Spleen (tissue), 11 donors: Measurements from ENCODE around the gene NAA40. TPM values are rescaled to one million over a fixed set of nuclear protein-coding genes. Genes with fewer than 3 reads are reported as not detected.
"Not testable (repeated sequence)": the region's sequence is repeated elsewhere in the genome, so short reads cannot be mapped to it uniquely, and the experiment has no call there.

Source experiments
- DNase-seq: peaks from one replicate; pipeline ENCODE4 v3.0.0-alpha.2; 2020
- H3K27ac ChIP-seq, 8 donors: fragments of 200-600 bp; sonication (generic) in 7 of 8; 1 replicate in 4 of 8; 2 replicates in 4 of 8; pipeline versions ENCODE4 v1.5.0 to v1.8.0; 2016 to 2021; ENCODE audit warnings: inconsistent platforms in 4 of 8, mild to moderate bottlenecking in 4 of 8, moderate library complexity in 1 of 8
- H3K27me3 ChIP-seq, 7 donors: fragments of 200-600 bp; sonication (generic) in 6 of 7; replicated peaks in 1 of 7; 1 replicate in 4 of 7; 2 replicates in 3 of 7; pipeline versions ENCODE4 v1.5.0 to v1.8.0; 2016 to 2021; ENCODE audit warnings: inconsistent platforms in 3 of 7, mild to moderate bottlenecking in 1 of 7
- H3K36me3 ChIP-seq, 6 donors: fragments of 200-600 bp; sonication (generic) in 5 of 6; 1 replicate in 4 of 6; 2 replicates in 2 of 6; pipeline versions ENCODE4 v1.5.0 to v1.8.0; 2016 to 2021; ENCODE audit warnings: inconsistent platforms in 2 of 6
- H3K4me1 ChIP-seq, 6 donors: fragments of 200-600 bp; sonication (generic) in 5 of 6; 1 replicate in 3 of 6; 2 replicates in 3 of 6; pipeline versions ENCODE4 v1.5.0 to v1.8.0; 2016 to 2021; ENCODE audit warnings: inconsistent platforms in 3 of 6
- H3K4me3 ChIP-seq, 8 donors: fragments of 200-600 bp; sonication (generic) in 7 of 8; 1 replicate in 4 of 8; 2 replicates in 4 of 8; pipeline versions ENCODE4 v1.5.0 to v1.8.0; 2016 to 2021; ENCODE audit warnings: inconsistent platforms in 4 of 8, mild to moderate bottlenecking in 4 of 8, moderate library complexity in 2 of 8
- H3K9me3 ChIP-seq, 8 donors: fragments of 200-600 bp; sonication (generic) in 7 of 8; 1 replicate in 4 of 8; 2 replicates in 4 of 8; pipeline versions ENCODE4 v1.5.0 to v1.8.0; 2016 to 2021; ENCODE audit warnings: inconsistent platforms in 4 of 8
- CTCF ChIP-seq, 11 experiments: fragments of 200-600 bp in 7 of 11; fragments of 450-650 bp in 4 of 11; sonication (generic) in 4 of 11; IDR thresholded peaks in 8 of 11; conservative IDR thresholded peaks in 3 of 11; 1 replicate in 7 of 11; 2 replicates in 4 of 11; pipeline versions ENCODE4 v1.4.0 to v1.8.0; 2016 to 2021; ENCODE audit warnings: antibody characterized with exemption in 11 of 11, inconsistent platforms in 4 of 11, mild to moderate bottlenecking in 1 of 11
- POLR2A ChIP-seq, 3 donors: fragments of 450-650 bp; IDR thresholded peaks; one replicate each; pipeline ENCODE4 v1.5.1; 2017; ENCODE audit warnings: antibody characterized with exemption in 3 of 3, mild to moderate bottlenecking in 1 of 3
- POLR2AphosphoS5 ChIP-seq, 3 donors: sonication (generic); formaldehyde crosslinking; IDR thresholded peaks; one replicate each; pipeline ENCODE4 v1.5.1; 2017; ENCODE audit warnings: antibody characterized with exemption in 3 of 3
- WGBS, 5 donors: extraction: QIAGEN DNeasy Blood & Tissue Kit in 3 of 5; methylation state at CpG; one replicate each; pipeline versions ENCODE4 v1.1.5 to v1.1.7; 2013 to 2018; 5-methylcytosine and 5-hydroxymethylcytosine counted together
- intact Hi-C: fragments of 100-400 bp; cut with DNase I; formaldehyde crosslinking; loops from one replicate; pipeline ENCODE4 v1.15.0; 2023; ENCODE audit warnings: low total_unique reads
- polyA plus RNA-seq, 3 donors: library from polyadenylated mRNA; stranded (reverse); fragments of 200-250 nt; gene quantifications; one replicate each; pipeline ENCODE4 v1.2.1, GENCODE V29; 2013
- total RNA-seq, 7 donors: library from RNA; depleted of rRNA in 3 of 7; stranded (reverse); fragments of >200 nt in 3 of 7; fragmentation: NEBNext Ultra II Directional in 4 of 7; extraction: Animal tissue kit (Norgen Biotek cat#: 25700) in 4 of 7; gene quantifications; one replicate each; pipeline versions ENCODE4 v1.1.0 to v1.2.1, GENCODE V29; 2016 to 2021
- donor health status: healthy with polysubstance abuse.
- donor health status: DM: no; HTN: no; CAD: no; lungs with moderate emphysema.
- donor health status: DM: no; HTN: no; CAD: no.
- donor health status: Bipolar disorder and iron deficiency.
- donor health status: healthy.
- donor health status: DM: no; HTN: no; CAD: no.
- donor health status: DM: yes; HTN: yes; CAD: no.

Gene NAA40
- total and polyA plus RNA-seq, 10 donors: 12.1 to 45.4 (median 30.2) TPM

GRCh38 chr11:63952570-63952969, 13.8 kb downstream of the NAA40 start:
- intact Hi-C loops: no loop called here
- H3K4me1 ChIP-seq: peaks cover 0 to 27% (median 14%) of the 10 kb centered on the region in 6 donors
- TF ChIP-seq POLR2A (IDR thresholded peaks at IDR 0.05): no peak
- TF ChIP-seq POLR2AphosphoS5 (IDR thresholded peaks at IDR 0.05): no peak
- no peak for TF ChIP-seq CTCF (IDR thresholded peaks at IDR 0.05 in 8 of 11, conservative IDR thresholded peaks at IDR 0.05 in 3 of 11)
- H3K36me3 ChIP-seq: peaks cover 0 to 93% (median 39%) of the 10 kb centered on the region in 6 donors
- 95 to 98% (median 98%) methylated on average over 4 of the region's 4 CpGs for WGBS, 5 donors
- no peak for DNase-seq
- H3K9me3 ChIP-seq: no peaks in the 10 kb centered on the region
- no peaks in the 10 kb centered on the region for H3K27me3 ChIP-seq
- H3K4me3 ChIP-seq: peak overlapping the region in 1 of 8 donors; percentile 9
- peak overlapping the region in 5 of 8 donors; percentile 28 to 83 (median 69) for H3K27ac ChIP-seq

DNA sequence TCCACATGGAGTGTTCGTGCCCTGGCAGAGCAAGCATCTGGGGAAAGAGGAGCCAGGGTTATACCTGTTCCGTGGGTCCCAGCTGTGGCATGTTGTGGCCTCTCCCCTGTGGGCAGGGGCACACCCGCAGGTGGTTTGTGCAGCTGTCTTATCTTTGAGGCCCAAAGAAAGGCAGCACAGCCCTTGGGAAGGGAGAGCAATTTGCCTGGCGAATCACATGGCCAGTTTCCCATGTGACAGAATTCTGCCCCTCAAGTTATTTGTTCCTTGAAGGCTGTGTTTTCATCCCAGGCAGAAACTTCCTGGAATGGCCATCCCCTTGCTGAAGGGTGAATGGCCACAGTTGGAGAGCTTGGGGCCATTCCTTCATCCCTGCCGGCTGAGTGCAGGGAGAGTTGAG, 19.2 kb downstream of the NAA40 start:
- DNase-seq: no peak
- Histone ChIP-seq H3K4me3 (no peak overlapping the region), H3K27ac (no peak overlapping the region), H3K4me1 (peaks cover 0 to 17% (median 13%) of the 10 kb centered on the region in 6 donors), H3K36me3 (peaks cover 0 to 53% (median 33%) of the 10 kb centered on the region in 6 donors), H3K27me3 (no peaks in the 10 kb centered on the region), H3K9me3 (no peaks in the 10 kb centered on the region)
- 88 to 98% (median 92%) methylated on average over 5 of the region's 5 CpGs for WGBS, 5 donors
- intact Hi-C loops: no loop called here
- no peak for TF ChIP-seq POLR2AphosphoS5 (IDR thresholded peaks at IDR 0.05)
- TF ChIP-seq CTCF (IDR thresholded peaks at IDR 0.05 in 8 of 11, conservative IDR thresholded peaks at IDR 0.05 in 3 of 11): no peak
- TF ChIP-seq POLR2A (IDR thresholded peaks at IDR 0.05): no peak

GRCh38 chr11:63961608-63962412, 23.0 kb downstream of the NAA40 start:
- WGBS, 5 donors: 55 to 67% (median 63%) methylated on average over 14 to 19 of the region's 19 CpGs
- TF ChIP-seq POLR2AphosphoS5 (IDR thresholded peaks at IDR 0.05) (peak; percentile 7 to 40 (median 27)), CTCF (IDR thresholded peaks at IDR 0.05 in 8 of 11, conservative IDR thresholded peaks at IDR 0.05 in 3 of 11) (no peak)
- Histone ChIP-seq H3K4me3 (peak overlapping the region in 1 of 8 donors; percentile 11), H3K27ac (no peak overlapping the region), H3K9me3 (no peaks in the 10 kb centered on the region), H3K36me3 (peaks cover 0 to 15% (median 0%) of the 10 kb centered on the region in 6 donors), H3K4me1 (peaks cover 0 to 17% (median 13%) of the 10 kb centered on the region in 6 donors), H3K27me3 (no peaks in the 10 kb centered on the region)
- intact Hi-C loops: no loop called here
- DNase-seq: no peak

DNA sequence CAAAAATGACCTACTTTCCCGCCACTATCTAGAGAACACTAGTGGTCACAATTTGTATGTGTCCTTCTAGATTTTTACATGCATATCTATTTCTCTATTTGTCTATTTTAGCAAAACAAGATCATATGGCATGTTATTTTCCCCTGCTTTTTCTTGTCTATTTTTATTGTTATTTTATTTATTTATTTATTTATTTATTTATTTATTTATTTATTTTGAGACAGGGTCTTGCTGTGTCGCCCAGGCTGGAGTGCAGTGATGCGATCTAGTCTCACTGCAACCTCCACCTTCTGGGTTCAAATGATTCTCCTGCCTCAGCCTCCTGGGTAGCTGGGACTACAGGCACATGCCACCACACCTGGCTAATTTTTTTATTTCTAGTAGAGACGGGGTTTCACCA, 25.1 kb downstream of the NAA40 start:
- H3K36me3 ChIP-seq, H3K27ac ChIP-seq, H3K27me3 ChIP-seq, H3K4me3 ChIP-seq, DNase-seq, H3K9me3 ChIP-seq, intact Hi-C loops: not testable (repeated sequence)
- 89 to 99% (median 92%) methylated on average over 4 of the region's 4 CpGs for WGBS, 5 donors
- peaks cover 0 to 17% (median 13%) of the 10 kb centered on the region in 6 donors for H3K4me1 ChIP-seq
